Right atrium auricular region (tissue), 2 donors: ENCODE results near the gene COMMD10. TPM values are rescaled to one million over a fixed set of nuclear protein-coding genes. Genes with fewer than 3 reads are reported as not detected.
"Not testable (repeated sequence)": the region's sequence is repeated elsewhere in the genome, so short reads cannot be mapped to it uniquely, and the experiment has no call there.

Experiments used
- DNase-seq: peaks from one replicate; pipeline ENCODE4 v3.0.0-alpha.2; 2019; ENCODE audit warnings: low spot score
- H3K27ac ChIP-seq, 2 donors: fragments of 200-600 bp; sonication (generic); 1 replicate in 1 of 2; 2 replicates in 1 of 2; pipeline ENCODE4 v1.5.1; 2016 to 2019
- H3K27me3 ChIP-seq, 2 donors: fragments of 200-600 bp; sonication (generic); one replicate each; pipeline versions ENCODE4 v1.5.1 to v1.6.0; 2017 to 2019
- H3K36me3 ChIP-seq: fragments of 200-600 bp; sonication (generic); one replicate; pipeline ENCODE4 v1.5.1; 2016
- H3K4me1 ChIP-seq, 2 donors: fragments of 200-600 bp; sonication (generic); one replicate each; pipeline versions ENCODE4 v1.5.1 to v1.6.0; 2017 to 2019
- H3K4me3 ChIP-seq, 2 donors: fragments of 200-600 bp; sonication (generic); 1 replicate in 1 of 2; 2 replicates in 1 of 2; pipeline ENCODE4 v1.5.1; 2017 to 2019; ENCODE audit warnings: mild to moderate bottlenecking in 1 of 2, moderate library complexity in 1 of 2
- H3K9me3 ChIP-seq, 2 donors: fragments of 200-600 bp; sonication (generic); one replicate each; pipeline ENCODE4 v1.5.1; 2019
- CTCF ChIP-seq, 2 donors: fragments of 200-600 bp; sonication (generic); IDR thresholded peaks; one replicate each; pipeline ENCODE4 v1.5.1; 2019; ENCODE audit warnings: antibody characterized with exemption in 2 of 2
- total RNA-seq, 2 donors: library from RNA; depleted of rRNA; stranded (reverse); fragments of >200 nt; gene quantifications; one replicate each; pipeline ENCODE4 v1.1.0, GENCODE V29; 2016

The COMMD10 gene
- total RNA-seq, 2 donors from 2014 or later = 20.2 to 43.6 TPM

DNA sequence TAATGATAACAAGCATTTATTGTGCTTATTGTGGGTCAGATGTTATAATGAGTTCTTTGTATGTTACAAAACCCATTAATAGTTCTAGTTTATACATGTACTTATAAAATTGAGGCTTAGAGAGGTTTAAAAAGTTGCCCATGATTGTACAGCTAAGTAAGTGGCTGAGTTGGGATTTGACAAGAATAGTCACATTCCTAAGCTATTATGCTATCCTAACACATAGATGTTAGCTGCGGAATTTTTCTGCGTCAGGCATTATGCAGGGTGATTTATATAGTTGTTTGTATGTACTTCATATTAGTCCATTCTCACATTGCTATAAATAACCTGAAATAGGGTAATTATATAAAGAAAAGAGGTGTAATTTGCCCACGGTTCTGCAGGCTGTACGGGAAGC, 12.5 kb downstream of the COMMD10 start:
- no peaks in the 10 kb centered on the region for H3K4me1 ChIP-seq
- no peak overlapping the region for H3K4me3 ChIP-seq
- H3K36me3 ChIP-seq = peaks cover 38% of the 10 kb centered on the region
- TF ChIP-seq CTCF (IDR thresholded peaks at IDR 0.05) = no peak
- no peak overlapping the region for H3K27ac ChIP-seq
- no peaks in the 10 kb centered on the region for H3K9me3 ChIP-seq
- DNase-seq = no peak
- no peaks in the 10 kb centered on the region for H3K27me3 ChIP-seq

GRCh38 chr5:116098998-116099397, 14.2 kb downstream of the COMMD10 start:
- no peak overlapping the region for H3K4me3 ChIP-seq
- DNase-seq = no peak
- H3K4me1 ChIP-seq = no peaks in the 10 kb centered on the region
- H3K36me3 ChIP-seq = peaks cover 21% of the 10 kb centered on the region
- no peaks in the 10 kb centered on the region for H3K27me3 ChIP-seq
- peaks cover 0 to 4% of the 10 kb centered on the region in 2 donors for H3K9me3 ChIP-seq
- no peak for TF ChIP-seq CTCF (IDR thresholded peaks at IDR 0.05)
- H3K27ac ChIP-seq = no peak overlapping the region

GRCh38 chr5:116104941-116105340, 20.1 kb downstream of the COMMD10 start:
- not testable (repeated sequence) for H3K27ac ChIP-seq, H3K4me1 ChIP-seq, H3K36me3 ChIP-seq, H3K9me3 ChIP-seq, DNase-seq, H3K4me3 ChIP-seq, H3K27me3 ChIP-seq

GRCh38 chr5:116115163-116115562, 30.3 kb downstream of the COMMD10 start:
- no peak for TF ChIP-seq CTCF (IDR thresholded peaks at IDR 0.05)
- peaks cover 0 to 30% of the 10 kb centered on the region in 2 donors for H3K9me3 ChIP-seq
- DNase-seq = no peak
- peaks cover 0 to 4% of the 10 kb centered on the region in 2 donors for H3K4me1 ChIP-seq
- no peak overlapping the region for H3K27ac ChIP-seq
- peaks cover 7% of the 10 kb centered on the region for H3K36me3 ChIP-seq
- no peaks in the 10 kb centered on the region for H3K27me3 ChIP-seq
- H3K4me3 ChIP-seq = no peak overlapping the region

GRCh38 chr5:116130471-116130870, 45.6 kb downstream of the COMMD10 start:
- DNase-seq = no peak
- Histone ChIP-seq H3K27me3 (no peaks in the 10 kb centered on the region), H3K9me3 (no peaks in the 10 kb centered on the region), H3K4me1 (no peaks in the 10 kb centered on the region), H3K36me3 (no peaks in the 10 kb centered on the region), H3K4me3 (no peak overlapping the region), H3K27ac (no peak overlapping the region)
- no peak for TF ChIP-seq CTCF (IDR thresholded peaks at IDR 0.05)

DNA sequence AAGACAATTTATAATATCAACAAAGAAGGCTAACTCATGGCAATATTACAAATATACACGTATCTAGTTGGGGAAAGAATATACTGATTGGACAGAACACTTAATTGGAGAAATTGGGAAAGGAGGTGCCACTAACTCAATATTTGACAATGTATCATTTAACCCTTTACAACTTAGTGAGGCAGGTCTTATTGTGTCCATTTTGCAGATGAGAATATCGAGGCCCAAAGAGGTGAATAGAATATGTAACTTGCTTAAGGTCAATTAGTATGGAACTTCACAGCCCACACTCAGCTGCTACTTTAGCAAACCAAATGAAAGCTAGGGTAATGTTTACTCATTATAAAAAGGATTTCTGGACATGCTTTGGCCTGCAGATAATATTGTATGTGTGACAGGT, 46.2 kb downstream of the COMMD10 start:
- no peaks in the 10 kb centered on the region for H3K36me3 ChIP-seq
- DNase-seq = no peak
- TF ChIP-seq CTCF (IDR thresholded peaks at IDR 0.05) = no peak

More for the DNA sequence above, 46.2 kb downstream of the COMMD10 start:
- H3K27ac ChIP-seq = no peak overlapping the region
- no peaks in the 10 kb centered on the region for H3K9me3 ChIP-seq
- H3K4me1 ChIP-seq = no peaks in the 10 kb centered on the region
- H3K27me3 ChIP-seq = no peaks in the 10 kb centered on the region
- H3K4me3 ChIP-seq = no peak overlapping the region
